SJCRH30 (cell line): ENCODE results near the gene CLIC5. TPM values are rescaled to one million over a fixed set of nuclear protein-coding genes. Genes with fewer than 3 reads are reported as not detected.

Experiments used
- DNase-seq, 2 experiments: peaks; one replicate each; pipeline ENCODE4 v3.0.0-alpha.2; 2015 to 2020
- H3K27ac ChIP-seq: fragments of 250-450 bp; sonication (Bioruptor Pico); 2 replicates; pipeline ENCODE4 v1.5.1; 2020; ENCODE audit warnings: mild to moderate bottlenecking, moderate library complexity
- H3K27me3 ChIP-seq: fragments of 250-450 bp; sonication (Bioruptor Pico); 2 replicates; pipeline ENCODE4 v1.5.1; 2020; ENCODE audit warnings: mild to moderate bottlenecking, moderate library complexity
- H3K36me3 ChIP-seq: fragments of 250-450 bp; sonication (Bioruptor Pico); 2 replicates; pipeline ENCODE4 v1.5.1; 2020; ENCODE audit warnings: mild to moderate bottlenecking, moderate library complexity
- H3K4me1 ChIP-seq: fragments of 250-450 bp; sonication (Bioruptor Pico); 2 replicates; pipeline ENCODE4 v1.5.1; 2020; ENCODE audit warnings: mild to moderate bottlenecking, moderate library complexity
- H3K4me3 ChIP-seq: fragments of 250-450 bp; sonication (Bioruptor Pico); 2 replicates; pipeline ENCODE4 v1.5.1; 2020; ENCODE audit warnings: mild to moderate bottlenecking, moderate library complexity
- H3K9me3 ChIP-seq: fragments of 250-450 bp; sonication (Bioruptor Pico); replicated peaks from 2 replicates; pipeline ENCODE4 v1.5.1; 2020; ENCODE audit warnings: mild to moderate bottlenecking, moderate library complexity
- total RNA-seq: library from RNA; depleted of rRNA; stranded (reverse); fragments of >200 nt; shearing (Covaris generic); gene quantifications from 2 replicates; pipeline ENCODE4 v1.2.3, GENCODE V29; 2014; rRNA removed

The CLIC5 gene
- 0.05 and 0.06 TPM in 2 replicates for total RNA-seq

- no peaks in the 10 kb centered on the region for H3K36me3 ChIP-seq
- H3K27ac ChIP-seq: no peak within 1 kb of the TSS
- H3K27me3 ChIP-seq: no peaks in the 10 kb centered on the region; the same call in 1 of the 2 replicates
- peak in 1 of 2 experiments; percentile 3 for DNase-seq
- no peak within 1 kb of the TSS for H3K4me3 ChIP-seq
- no peaks in the 10 kb centered on the region for H3K9me3 ChIP-seq
- H3K4me1 ChIP-seq: no peaks in the 10 kb centered on the region
Measured at GRCh38 chr6:46015119-46015968, at the start of gene CLIC5. Gene CLIC5 (minus strand): TSS chr6:46015860. CDS start chr6:46015542, 318 bp downstream.

DNA sequence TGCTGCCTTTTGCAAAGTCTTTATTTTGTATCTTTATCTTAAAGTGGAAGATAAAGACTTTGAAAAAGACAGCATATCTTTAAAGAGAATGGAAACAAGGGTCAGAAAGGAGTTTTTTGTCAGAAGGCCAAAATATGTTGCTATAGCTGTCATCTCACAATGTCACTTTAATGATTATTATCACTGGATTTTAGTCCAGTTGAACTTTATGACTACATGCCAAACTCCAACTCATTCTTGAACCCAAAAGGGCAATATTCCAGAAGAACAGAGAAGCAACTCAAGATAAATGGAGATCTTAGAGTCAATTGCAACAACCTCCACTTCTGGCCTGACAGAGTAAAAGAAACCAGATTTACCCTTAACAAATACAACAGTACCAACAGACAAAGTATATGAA, 47.3 kb upstream of the CLIC5 start:
- Histone ChIP-seq H3K36me3 (no peaks in the 10 kb centered on the region), H3K4me3 (no peak overlapping the region), H3K27me3 (no peaks in the 10 kb centered on the region), H3K4me1 (no peaks in the 10 kb centered on the region), H3K9me3 (no peaks in the 10 kb centered on the region), H3K27ac (no peak overlapping the region)
- no peak for DNase-seq

- Histone ChIP-seq H3K9me3 (no peaks in the 10 kb centered on the region), H3K27ac (no peak overlapping the region), H3K4me3 (no peak overlapping the region), H3K4me1 (no peaks in the 10 kb centered on the region), H3K36me3 (no peaks in the 10 kb centered on the region), H3K27me3 (no peaks in the 10 kb centered on the region)
- DNase-seq: no peak
Measured at GRCh38 chr6:46062312-46062711, 46.7 kb upstream of the CLIC5 start.

DNA sequence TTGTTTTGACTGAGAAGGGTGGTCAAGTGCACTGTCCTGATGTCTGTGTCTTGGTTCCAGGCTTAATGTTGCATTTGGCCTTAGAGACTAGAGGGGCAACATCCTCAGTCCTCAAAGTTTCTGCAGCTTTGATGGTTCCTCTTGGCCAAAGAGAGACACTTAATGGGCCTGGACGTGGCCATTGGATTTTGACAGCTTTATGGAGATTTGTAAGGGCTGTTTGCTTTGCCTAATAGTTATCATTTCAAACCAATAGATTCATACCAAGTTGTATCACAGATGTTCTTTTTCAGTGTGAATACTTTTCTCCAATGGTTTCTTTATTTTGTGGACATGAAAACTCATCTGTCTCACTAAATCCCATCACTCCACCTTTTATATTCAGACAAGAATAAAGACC, 45.8 kb upstream of the CLIC5 start:
- Histone ChIP-seq H3K9me3 (no peaks in the 10 kb centered on the region), H3K27ac (no peak overlapping the region), H3K4me1 (no peaks in the 10 kb centered on the region), H3K4me3 (no peak overlapping the region), H3K36me3 (no peaks in the 10 kb centered on the region), H3K27me3 (no peaks in the 10 kb centered on the region)
- no peak for DNase-seq

- Histone ChIP-seq H3K4me3 (no peak overlapping the region), H3K36me3 (no peaks in the 10 kb centered on the region), H3K9me3 (no peaks in the 10 kb centered on the region), H3K4me1 (no peaks in the 10 kb centered on the region), H3K27me3 (no peaks in the 10 kb centered on the region), H3K27ac (no peak overlapping the region)
- DNase-seq: no peak
Measured at GRCh38 chr6:46059608-46060007, 43.9 kb upstream of the CLIC5 start.

DNA sequence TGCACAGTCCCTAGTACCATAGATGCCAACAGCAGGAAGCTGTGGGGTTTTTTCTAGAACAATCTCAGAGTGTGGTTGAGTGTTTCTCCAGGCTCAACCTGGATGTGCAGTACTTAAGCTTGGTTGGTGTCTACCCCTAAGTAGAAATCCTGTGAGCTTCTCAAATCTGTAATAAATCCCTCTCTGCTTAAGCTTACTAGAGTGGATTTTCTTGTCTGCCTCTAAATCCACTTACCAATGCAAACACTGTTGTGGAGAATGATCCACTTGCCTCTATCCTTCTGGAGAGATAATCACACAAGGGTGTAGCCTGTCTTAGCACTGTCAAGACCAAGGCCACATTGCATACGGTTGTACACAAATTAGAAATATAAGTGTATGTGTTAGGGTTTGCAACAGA, 43.3 kb upstream of the CLIC5 start:
- no peaks in the 10 kb centered on the region for H3K9me3 ChIP-seq
- no peak overlapping the region for H3K4me3 ChIP-seq
- H3K27me3 ChIP-seq: no peaks in the 10 kb centered on the region
- H3K27ac ChIP-seq: no peak overlapping the region
- no peaks in the 10 kb centered on the region for H3K4me1 ChIP-seq
- DNase-seq: no peak
- H3K36me3 ChIP-seq: no peaks in the 10 kb centered on the region

GRCh38 chr6:46057792-46058191, 42.1 kb upstream of the CLIC5 start:
- Histone ChIP-seq H3K9me3 (no peaks in the 10 kb centered on the region), H3K36me3 (no peaks in the 10 kb centered on the region), H3K27ac (no peak overlapping the region), H3K4me1 (no peaks in the 10 kb centered on the region), H3K4me3 (no peak overlapping the region), H3K27me3 (no peaks in the 10 kb centered on the region)
- no peak for DNase-seq

GRCh38 chr6:46056906-46057529, 41.4 kb upstream of the CLIC5 start:
- Histone ChIP-seq H3K9me3 (no peaks in the 10 kb centered on the region), H3K36me3 (no peaks in the 10 kb centered on the region), H3K4me3 (no peak overlapping the region), H3K27me3 (no peaks in the 10 kb centered on the region), H3K4me1 (no peaks in the 10 kb centered on the region), H3K27ac (no peak overlapping the region)
- no peak for DNase-seq

DNA sequence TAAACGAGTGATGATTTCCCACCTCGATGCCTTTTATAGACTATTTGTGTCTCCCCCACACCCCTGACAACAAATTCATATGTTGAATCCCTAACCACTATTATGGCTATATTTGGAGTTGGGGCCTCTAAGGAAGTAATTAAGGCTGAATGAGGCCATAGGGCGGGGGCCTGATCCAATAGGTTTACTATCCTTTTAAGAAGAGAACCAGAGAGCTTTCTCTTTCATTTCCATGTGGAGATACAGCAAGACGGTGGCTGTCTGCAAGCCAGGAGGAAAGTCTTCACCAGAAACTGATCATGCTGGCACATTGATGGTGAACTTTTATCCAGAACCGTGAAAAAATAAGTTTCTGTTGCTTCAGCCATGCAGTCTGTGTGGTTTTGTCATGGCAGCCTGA, 38.9 kb upstream of the CLIC5 start:
- Histone ChIP-seq H3K27me3 (no peaks in the 10 kb centered on the region), H3K36me3 (no peaks in the 10 kb centered on the region), H3K9me3 (no peaks in the 10 kb centered on the region), H3K4me3 (no peak overlapping the region), H3K4me1 (no peaks in the 10 kb centered on the region), H3K27ac (no peak overlapping the region)
- no peak for DNase-seq

- no peaks in the 10 kb centered on the region for H3K36me3 ChIP-seq
- no peak overlapping the region for H3K27ac ChIP-seq
- no peak overlapping the region for H3K4me3 ChIP-seq
- H3K27me3 ChIP-seq: no peaks in the 10 kb centered on the region
- DNase-seq: no peak
- no peaks in the 10 kb centered on the region for H3K4me1 ChIP-seq
- no peaks in the 10 kb centered on the region for H3K9me3 ChIP-seq
Measured at GRCh38 chr6:46053039-46053933, 37.6 kb upstream of the CLIC5 start.

DNA sequence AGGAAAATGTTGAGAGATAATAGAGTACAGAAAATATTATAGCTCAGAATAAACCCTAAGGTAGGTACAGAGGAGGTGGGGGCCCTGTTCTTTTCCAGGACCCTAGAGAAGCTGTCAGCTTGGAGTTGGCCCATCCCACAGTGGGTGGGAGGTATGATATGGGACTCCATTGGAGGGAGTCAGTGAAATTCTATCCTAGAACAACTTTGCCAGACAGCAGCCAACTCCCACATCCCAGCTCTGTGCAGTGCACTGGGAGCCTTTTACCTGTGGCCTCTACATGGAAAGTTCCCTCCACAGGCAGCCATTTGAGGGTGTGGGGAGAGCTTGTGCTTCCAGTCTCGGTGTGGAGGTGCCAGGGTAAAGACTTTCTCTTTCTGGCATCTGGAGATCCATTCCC, 36.8 kb upstream of the CLIC5 start:
- no peak for DNase-seq
- Histone ChIP-seq H3K9me3 (no peaks in the 10 kb centered on the region), H3K27me3 (no peaks in the 10 kb centered on the region), H3K36me3 (no peaks in the 10 kb centered on the region), H3K27ac (no peak overlapping the region), H3K4me1 (no peaks in the 10 kb centered on the region), H3K4me3 (no peak overlapping the region)

- DNase-seq: no peak
- no peaks in the 10 kb centered on the region for H3K27me3 ChIP-seq
- H3K9me3 ChIP-seq: no peaks in the 10 kb centered on the region
- H3K36me3 ChIP-seq: no peaks in the 10 kb centered on the region
- no peaks in the 10 kb centered on the region for H3K4me1 ChIP-seq
- no peak overlapping the region for H3K27ac ChIP-seq
- H3K4me3 ChIP-seq: no peak overlapping the region
Measured at GRCh38 chr6:46051962-46052361, 36.3 kb upstream of the CLIC5 start.

GRCh38 chr6:46050845-46051405, 35.3 kb upstream of the CLIC5 start:
- Histone ChIP-seq H3K36me3 (no peaks in the 10 kb centered on the region), H3K4me1 (no peaks in the 10 kb centered on the region), H3K4me3 (no peak overlapping the region), H3K27me3 (no peaks in the 10 kb centered on the region), H3K9me3 (no peaks in the 10 kb centered on the region), H3K27ac (no peak overlapping the region)
- DNase-seq: no peak

DNA sequence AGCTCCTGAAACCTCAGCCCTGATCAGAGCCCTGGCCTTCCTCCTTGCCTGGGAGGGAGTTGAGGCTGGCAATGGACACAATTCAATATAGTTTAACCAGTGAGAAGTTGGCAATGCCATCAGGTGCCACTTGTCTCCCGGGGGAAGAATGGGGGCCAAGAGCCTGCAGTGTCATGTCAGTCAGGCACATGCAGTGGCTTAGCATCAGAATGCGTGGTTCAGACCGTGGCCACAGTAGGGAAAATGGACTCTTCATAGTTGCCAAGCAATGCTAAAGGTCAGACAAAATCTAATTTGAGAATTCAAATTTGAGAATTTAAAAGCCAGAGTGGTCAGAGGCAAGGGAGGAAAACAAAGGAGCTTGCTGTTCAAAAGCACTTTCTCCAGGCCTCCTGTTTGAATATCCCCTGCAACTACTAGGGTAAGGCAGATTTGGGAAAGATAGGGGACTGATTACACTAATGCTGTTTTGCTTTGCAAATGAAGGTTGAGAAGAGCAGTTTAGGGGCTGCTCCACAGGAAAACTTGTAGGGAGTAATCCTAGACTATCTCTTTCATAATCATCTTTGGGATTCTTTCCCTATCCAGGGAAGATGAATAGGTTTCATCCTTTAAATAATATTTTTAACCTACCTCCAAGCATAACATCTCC, 33.1 kb upstream of the CLIC5 start:
- Histone ChIP-seq H3K27me3 (no peaks in the 10 kb centered on the region), H3K36me3 (no peaks in the 10 kb centered on the region), H3K4me1 (no peaks in the 10 kb centered on the region), H3K27ac (no peak overlapping the region), H3K9me3 (no peaks in the 10 kb centered on the region), H3K4me3 (no peak overlapping the region)
- DNase-seq: no peak
